ENCODE data around the gene DACT2.

- TF ChIP-seq CTCF (IDR thresholded peaks at IDR 0.05) (no peak), POLR2A (IDR thresholded peaks at IDR 0.05) (no peak)
Observed at GRCh38 chr6:168276576-168277273, 42.9 kb downstream of the DACT2 start.

Data from body of pancreas (tissue), 4 donors.